Stimulated activated CD8-positive, alpha-beta memory T cell treated with anti-CD3 and anti-CD28 coated beads, Interleukin-4, amount 100 ng/mL, for 24 hours (primary cell): ENCODE data around the gene CAMSAP2.

ENCODE experiments used
- DNase-seq: peaks from one replicate; pipeline ENCODE4 v3.0.0-alpha.2; 2020; ENCODE audit warnings: low read depth

CAMSAP2 gene, protein sequence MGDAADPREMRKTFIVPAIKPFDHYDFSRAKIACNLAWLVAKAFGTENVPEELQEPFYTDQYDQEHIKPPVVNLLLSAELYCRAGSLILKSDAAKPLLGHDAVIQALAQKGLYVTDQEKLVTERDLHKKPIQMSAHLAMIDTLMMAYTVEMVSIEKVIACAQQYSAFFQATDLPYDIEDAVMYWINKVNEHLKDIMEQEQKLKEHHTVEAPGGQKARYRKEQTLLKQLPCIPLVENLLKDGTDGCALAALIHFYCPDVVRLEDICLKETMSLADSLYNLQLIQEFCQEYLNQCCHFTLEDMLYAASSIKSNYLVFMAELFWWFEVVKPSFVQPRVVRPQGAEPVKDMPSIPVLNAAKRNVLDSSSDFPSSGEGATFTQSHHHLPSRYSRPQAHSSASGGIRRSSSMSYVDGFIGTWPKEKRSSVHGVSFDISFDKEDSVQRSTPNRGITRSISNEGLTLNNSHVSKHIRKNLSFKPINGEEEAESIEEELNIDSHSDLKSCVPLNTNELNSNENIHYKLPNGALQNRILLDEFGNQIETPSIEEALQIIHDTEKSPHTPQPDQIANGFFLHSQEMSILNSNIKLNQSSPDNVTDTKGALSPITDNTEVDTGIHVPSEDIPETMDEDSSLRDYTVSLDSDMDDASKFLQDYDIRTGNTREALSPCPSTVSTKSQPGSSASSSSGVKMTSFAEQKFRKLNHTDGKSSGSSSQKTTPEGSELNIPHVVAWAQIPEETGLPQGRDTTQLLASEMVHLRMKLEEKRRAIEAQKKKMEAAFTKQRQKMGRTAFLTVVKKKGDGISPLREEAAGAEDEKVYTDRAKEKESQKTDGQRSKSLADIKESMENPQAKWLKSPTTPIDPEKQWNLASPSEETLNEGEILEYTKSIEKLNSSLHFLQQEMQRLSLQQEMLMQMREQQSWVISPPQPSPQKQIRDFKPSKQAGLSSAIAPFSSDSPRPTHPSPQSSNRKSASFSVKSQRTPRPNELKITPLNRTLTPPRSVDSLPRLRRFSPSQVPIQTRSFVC (N-terminal part only)

DNA sequence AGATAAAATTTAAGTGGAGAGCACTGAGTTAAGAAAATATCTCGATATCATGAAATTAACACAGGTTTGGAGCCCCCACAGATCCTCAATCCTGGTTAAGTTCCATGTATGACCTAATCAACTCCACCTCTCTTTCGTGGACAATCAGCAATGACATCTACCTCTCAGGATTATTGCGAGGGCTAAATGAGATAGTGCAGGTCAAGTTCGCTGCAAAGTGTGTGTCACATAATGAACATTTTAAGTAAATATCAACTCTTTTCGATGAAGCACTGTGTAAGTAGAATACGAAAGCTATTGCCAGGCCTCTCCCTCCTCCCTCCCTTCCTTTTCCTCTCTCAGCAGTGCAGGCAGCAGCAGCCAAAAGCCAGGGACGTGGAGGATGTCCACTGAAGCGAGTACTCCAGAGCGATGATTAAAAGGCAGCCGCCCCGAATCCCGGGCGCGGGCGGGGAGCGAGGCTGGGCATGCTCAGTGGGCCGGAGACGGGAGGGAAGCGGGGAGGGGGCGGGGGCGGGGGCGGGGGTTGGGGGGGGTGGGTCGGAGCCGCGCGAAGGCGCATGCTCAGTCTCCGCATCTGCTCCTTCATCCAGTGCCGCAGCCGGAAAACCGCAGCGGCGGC, at the start of gene CAMSAP2:
TSS of gene CAMSAP2 (plus strand) at position 567 of the 622 bp plus-strand sequence. CDS start 935 bp downstream, outside the sequence.
- peak; percentile 30 for DNase-seq

DNA sequence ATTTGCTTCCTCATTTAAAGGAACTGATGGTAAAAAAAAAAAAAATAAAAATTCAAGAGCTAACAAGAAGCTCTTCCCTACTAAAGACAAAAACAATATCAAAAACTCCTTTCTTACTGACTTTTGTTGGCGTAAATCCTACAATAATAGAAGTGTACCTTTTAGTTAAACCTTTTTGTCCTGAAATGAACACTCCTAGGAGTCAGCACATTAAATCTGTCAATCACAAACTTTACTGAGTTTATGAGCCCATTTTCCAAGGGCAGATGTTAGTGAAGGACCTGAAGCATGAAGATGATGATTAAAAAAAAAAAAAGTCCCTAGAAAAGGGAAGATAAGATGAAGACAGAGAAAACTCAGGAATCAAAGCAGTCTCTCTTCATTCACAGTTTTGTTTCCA, 46.4 kb upstream of the CAMSAP2 start:
- no peak for DNase-seq

DNA sequence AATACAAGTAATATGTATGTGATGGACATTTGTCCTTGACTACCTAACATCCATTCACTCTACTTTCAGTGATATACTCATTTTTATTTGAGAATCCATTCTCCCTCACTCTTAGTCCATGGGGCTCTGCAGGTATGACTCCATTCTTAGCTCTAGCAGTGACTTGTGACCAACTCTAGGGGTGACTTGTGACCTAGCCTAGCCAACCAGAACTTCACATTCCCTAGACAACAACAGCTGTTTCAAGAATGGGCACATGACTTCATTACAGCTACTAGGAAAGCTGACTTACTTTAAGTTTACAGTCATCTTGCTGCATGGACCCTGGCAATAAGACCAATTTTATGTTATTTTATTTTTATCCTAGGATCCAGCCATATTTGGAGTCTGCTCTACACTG, 45.4 kb upstream of the CAMSAP2 start:
- DNase-seq = no peak

DNA sequence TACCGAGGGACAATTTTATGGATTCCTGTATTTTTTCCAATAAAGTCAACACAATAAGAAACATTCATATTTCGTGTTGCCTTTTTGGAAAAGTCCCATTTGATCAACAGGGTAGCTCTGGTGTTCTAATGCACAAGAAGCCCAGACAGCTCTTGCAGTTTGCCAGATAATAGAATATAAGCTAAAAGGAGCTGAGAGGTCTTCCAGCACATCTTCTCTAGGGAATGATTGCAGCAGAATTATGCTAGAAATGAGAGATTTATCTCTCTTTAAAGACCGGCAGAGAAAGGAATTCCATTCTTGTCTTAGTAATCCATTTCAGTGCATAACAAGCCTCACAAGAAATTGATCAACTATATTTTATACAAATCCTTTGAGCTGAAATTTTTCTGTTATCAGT, 44.0 kb upstream of the CAMSAP2 start:
- no peak for DNase-seq

DNA sequence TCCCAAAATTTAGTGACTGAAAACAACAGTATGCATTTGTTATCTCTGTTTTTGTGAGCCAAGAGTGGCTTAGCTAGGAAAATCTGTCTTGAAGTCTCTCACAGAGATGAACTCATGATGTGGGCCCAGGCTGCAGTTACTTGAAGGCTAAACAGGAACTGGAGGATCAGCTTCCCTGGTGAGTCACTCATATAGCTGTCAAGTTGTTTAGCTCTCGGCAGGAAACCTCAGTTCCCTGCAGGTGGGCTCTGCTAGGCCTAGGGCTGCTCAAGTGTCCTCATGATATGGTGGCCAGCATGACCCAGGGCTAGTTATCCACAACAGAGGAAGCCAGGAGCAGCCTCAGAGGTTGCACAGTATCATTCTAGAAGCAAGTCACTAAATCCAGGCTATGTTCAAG, 38.8 kb upstream of the CAMSAP2 start:
- no peak for DNase-seq

DNA sequence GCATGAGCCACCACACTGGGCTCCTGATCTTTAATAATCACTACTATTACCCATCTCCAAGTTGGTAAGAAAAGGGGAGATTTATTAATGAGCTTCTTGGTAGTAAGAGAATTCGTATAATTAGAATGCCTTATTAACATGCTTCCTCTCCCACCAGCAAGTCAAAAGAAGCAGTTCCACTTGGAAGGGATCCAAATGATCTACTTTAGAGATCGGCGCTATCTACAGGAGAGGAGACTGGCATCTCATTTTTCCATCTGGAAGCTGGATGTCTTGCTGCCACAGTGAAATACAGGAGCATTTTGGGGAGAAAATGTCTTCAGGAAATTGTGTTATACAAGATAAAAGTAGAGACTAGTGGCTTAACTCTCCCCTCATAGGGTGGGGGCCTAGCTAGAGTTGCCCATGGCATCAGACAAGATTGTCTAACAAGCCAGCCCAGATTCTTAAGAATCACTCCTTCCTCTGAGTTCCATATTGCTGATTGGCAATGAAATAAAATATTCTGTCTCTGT, 33.6 kb upstream of the CAMSAP2 start:
- no peak for DNase-seq

DNA sequence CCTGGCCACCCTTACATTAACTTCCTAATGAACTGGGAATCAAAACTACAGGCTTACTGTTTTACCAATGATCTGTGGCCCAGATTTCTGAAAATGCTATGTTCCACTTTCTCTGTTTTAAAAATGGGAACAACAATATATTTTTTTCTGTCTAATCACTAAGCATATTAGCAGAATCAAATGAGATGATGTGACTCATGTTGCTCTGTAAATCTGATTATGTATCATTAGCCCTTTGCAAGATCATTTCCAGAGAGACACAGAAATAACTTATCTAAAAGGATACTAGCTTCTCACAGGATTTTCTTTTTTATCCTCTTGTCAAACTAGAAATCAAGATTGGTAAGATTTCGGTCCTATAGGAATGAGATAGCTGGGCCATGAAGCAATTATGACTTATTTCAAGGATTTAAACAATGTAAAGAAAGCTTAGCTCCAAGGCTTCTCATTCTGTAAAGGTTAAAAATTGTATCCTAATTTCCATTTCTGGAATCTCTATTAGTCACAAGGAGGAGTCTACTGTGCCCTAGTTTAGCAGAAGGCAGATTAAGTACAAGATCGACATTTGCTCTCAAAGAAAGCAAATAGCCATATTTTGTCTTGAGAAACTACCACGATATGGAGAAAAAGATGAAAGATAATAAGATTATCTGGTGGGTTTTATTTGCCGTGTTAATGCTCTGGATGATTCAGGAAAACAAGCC, 32.4 kb upstream of the CAMSAP2 start:
- no peak for DNase-seq

DNA sequence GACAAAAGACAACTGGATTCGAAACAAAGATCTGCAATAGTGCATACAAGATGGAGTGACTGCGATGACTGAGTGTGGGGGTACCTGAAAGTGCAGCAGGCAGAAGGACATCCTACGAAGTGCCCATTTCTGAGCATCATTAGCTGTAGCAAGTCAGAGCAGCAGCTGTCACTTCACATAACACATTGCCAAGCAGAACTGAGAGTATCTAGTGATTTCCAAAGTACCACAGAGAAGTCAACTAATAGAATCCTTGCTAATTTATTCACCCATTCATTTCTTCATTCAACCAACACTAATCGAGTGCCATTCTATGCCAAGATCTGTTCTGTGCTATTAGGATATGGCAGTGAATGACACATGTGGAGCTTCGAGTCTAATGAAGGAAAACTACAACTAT, 31.6 kb upstream of the CAMSAP2 start:
- DNase-seq = no peak

DNA sequence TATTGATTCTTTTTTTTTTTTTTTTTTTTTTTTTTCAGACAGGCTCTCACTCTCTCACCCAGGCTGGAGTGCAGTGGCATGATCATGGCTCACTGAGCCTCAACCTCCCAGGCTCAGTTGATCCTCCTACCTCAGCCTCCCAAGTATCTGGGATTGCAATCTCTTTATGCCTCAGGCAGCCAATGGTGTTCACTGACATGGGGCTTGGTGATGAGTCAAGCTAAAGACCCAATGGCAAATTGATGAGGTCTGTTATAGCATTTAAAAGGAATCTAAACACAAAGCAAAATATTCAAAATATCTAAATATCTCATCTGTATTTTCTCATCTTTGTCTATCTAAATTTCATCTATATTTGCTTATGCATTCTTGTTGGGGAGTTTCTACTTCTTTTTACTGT, 30.5 kb upstream of the CAMSAP2 start:
- DNase-seq = no peak

DNA sequence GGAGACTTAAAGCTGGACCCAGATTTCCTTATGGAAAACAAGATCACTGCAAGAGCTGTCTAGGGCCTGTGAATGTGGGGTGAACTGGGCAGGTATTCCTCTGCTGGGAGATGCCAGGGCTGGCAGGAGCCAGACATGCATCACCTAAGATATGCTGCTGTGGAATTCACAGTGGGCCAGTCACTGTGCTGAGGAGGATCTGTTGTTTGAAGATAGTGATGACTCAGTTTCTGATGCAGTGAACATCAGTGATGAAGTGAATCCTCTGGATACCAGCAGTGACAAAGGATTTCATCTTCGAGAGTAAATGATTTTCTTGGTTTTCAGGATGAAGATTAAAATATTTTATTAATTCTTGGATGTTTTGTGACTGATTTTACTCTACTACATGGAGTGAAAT, 29.9 kb upstream of the CAMSAP2 start:
- DNase-seq = no peak

DNA sequence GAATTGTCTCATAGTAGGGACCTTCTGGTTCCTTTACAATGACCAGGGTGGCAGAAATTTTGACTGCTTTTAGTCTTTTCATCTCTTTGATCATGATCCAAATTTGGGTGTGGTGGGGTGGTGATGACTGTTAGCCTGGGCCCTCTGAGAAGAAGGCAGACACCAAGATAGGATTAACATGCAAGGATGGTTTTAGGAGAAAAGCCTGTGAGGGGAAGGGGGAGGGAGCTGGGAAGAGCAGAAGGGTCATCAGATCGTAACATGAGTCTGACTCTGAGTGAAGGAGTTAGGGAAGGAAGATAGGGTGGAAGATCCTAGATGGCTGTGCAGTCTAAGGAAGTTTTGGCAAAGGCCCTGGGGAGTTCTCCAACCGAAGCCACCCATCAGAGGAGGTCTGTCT, 28.5 kb upstream of the CAMSAP2 start:
- DNase-seq = no peak

DNA sequence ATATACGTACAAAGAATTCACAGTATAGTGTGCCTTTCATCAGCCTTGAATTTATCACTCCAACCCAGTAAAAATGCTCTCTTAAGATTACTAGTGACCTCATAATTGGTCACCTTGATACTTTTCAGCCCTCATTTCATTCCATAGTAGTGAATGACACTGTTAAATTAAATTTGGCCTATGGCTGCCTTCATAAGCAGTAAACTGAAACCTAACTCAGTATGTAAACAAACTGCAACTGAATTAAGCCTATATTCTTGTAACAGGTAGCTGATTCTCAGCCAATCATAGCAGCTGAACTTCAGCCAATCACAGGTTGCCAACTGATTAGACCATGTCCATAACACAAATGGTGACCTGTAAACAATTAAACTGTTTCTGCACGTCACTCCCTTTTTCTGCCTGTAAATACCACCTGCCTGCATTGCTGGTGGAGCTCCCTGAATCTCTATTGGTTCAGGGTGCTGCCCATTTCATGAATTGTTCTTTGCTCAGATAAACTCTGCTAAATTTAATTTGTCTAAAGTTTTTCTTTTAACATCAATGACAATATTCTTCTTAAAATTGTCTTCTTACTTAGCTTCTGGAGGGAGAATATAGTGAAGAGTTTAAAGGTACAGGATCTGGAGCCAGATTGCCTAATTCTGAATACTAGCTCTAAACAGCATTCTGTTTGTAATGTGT, 24.0 kb upstream of the CAMSAP2 start:
- DNase-seq = no peak

DNA sequence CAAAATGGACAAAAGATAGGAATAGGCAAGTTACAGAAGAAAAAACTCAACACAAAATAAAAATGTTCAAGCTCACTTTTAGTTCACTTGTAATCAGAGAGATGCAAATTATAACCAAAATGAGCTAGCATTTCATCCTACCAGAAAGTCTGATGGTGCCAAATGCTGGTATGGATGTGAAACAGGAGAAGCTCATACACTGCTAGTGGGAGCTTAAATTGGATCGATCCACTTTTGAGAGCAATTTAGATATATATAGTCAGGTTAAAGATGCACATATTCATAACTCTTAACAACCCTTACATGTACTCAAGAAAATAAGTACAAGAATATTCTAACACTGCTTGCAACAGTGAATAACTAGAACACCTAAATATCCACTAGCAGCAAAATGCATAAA, 18.5 kb upstream of the CAMSAP2 start:
- no peak for DNase-seq

DNA sequence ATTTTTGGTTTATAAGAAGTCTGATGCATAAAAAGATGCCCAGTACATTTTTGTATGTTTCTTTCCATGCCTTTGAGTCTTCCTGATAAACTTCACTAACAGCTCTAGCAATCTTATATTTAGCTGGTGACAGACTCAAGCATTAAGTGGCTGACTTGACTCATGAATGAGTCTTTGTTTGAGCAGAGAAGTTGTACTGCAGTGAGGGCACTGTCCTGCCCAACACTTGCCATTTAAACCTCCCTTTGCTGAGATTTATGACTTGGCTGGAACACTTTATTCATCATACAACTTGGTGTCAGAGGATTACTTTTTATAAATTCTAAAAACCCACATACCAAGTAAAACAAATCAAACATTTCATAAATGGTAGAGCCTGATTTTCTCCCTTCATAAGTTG, 14.6 kb upstream of the CAMSAP2 start:
- DNase-seq = no peak

DNA sequence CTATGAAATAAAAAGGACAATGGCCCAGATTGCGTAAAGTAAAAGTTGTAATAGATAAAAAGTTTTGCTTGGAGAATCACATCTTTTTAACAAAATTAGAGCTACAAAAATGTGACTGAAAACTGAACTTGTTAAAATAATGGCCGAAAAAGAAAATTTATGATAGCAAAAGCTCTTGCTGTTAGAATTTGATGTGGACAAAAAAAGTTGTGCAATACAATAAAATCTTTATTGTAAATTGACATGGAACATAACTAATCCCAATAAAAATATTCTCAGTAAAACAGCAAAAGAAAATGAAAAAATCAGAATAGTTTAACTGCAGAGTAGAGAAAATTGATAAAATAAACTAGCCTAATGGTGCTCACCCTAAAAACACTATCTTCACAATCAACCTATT, 11.4 kb upstream of the CAMSAP2 start:
- no peak for DNase-seq

DNA sequence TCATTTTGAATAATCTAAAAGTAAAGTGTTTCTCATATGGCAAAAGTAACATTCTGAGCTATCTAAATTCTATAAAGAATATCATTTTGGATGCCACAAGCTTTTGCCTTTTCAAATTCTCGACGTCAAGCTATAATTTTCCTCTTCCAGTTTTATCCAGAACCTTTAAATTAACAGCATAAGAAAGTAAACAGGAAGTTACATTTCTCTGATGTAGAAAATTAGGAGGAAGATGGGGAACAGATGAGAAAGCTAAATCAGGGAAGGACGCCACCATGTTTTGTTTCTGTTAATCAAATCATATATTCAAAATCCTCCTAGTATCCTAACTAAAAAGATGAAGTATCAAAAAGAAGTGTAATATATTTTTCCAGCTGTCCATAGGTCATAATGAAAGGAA, 8.8 kb upstream of the CAMSAP2 start:
- DNase-seq = no peak

DNA sequence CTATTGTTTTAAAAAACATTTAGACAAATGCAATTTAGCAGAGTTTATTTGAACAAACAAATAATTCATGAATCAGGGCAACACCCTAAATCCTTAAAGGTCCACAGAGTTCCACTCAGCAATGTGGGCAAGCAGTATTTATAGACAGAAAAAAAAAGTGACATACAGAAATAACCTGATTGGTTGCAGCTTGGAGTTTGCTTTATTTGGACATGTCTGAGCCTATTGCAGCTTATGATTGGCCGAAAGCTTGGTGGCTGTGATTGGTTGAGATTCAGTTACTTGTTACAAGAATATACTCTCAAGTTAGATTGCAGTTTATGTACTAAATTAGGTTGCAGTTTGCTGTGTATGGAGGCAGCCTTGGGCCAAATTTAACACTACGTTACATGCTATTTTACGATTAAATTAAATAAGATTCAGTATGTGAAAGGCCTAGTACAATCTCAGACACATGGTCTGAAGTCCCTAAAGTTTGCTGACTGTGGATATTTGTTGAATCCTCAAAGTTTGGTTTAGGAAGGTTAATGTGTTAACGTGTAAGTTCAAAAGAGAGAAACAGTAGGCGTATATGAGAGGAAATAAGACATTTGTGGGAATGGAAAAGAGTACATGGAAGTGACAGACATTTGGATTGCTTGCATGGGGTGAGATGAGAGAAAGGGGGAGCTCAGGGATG, 6.9 kb upstream of the CAMSAP2 start:
- DNase-seq = no peak

DNA sequence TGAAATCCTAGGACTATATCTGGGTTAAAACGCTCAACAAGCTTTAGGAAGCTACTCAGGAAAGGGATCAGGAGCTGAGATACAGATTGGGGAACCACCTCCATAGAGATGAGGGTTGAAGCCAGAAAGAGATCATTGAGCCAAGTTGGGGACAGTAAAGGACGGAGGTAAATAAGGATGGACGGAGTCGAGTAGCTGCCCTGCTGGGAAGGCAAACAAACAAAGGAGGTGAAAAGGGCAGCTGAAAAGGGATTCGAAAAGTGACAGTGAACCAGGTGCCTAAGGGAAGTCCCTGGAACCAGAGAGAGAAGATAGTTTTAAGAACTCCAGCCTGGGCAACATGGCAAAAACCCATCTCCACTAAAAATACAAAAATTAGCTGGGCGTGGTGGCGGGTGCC, 6.3 kb upstream of the CAMSAP2 start:
- DNase-seq = no peak

DNA sequence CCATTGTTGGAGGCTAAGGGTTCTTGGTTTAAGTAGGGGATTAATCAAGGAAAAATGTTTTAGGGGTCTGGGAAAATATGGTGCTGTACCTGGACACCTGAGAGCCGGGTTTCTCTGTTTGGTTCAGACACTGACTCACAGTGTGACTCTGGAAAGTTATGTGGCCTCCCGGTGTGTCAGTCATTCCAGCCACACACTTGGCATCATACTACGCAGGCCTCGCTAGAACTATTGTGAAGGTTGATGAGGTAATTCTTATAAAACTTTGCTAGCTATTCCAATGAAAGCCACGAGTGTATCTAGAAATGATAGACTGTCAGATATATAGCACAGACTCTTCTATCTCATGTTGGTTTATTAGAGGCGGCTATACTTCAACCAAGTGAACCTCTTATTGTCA, 4.8 kb upstream of the CAMSAP2 start:
- no peak for DNase-seq

DNA sequence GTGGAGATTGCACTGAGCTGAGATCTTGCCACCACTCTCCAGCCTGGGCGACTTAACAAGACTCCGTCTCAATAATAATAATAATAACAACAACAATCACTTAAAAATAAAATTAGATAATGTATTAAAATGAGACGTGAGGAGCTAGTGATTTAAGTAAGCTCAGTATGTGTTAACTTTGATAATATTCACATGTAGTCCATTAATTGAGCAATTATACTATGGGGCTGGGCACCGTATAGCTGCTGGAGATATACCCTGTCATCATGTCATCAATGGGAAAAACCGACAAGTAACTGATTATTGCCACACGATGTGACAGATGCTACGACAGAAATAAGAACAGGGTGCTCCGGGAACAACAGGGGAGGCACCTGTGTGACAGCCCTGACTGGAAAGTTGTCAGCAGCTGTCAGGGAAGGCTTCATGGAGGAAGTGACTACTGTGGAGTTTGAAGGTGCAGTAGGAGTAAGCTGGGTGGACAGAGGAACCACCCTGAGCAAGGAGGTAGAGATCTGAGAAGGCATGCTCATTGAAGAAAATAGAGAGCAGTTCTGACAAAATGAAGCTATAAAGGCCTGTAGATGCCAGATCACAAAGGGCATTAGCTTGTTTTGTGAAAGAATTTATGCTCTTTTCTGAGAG, 924 bp upstream of the CAMSAP2 start:
- no peak for DNase-seq
